HG03066 (cell line): Measurements from ENCODE around the gene WWC2.
"Not testable (repeated sequence)": the region's sequence is repeated elsewhere in the genome, so short reads cannot be mapped to it uniquely, and the experiment has no call there.

Source experiments
- ATAC-seq: cut with Tn5 transposase; IDR thresholded peaks from one replicate; pipeline ENCODE4 v1.9.1; 2021; ENCODE audit warnings: low read depth; ENCODE audit not compliant: unreplicated experiment

The WWC2 gene

GRCh38 chr4:183139972-183140570 is 41.0 kb downstream of the WWC2 start:
- ATAC-seq, result no peak

GRCh38 chr4:183140911-183141320 is 41.9 kb downstream of the WWC2 start:
- no peak for ATAC-seq

GRCh38 chr4:183141997-183142396 is 42.9 kb downstream of the WWC2 start:
- ATAC-seq, result no peak

GRCh38 chr4:183142571-183143550 is 43.8 kb downstream of the WWC2 start:
- no peak for ATAC-seq

- no peak for ATAC-seq
Observed at GRCh38 chr4:183144787-183145186, 45.7 kb downstream of the WWC2 start.

GRCh38 chr4:183145773-183146172 is 46.7 kb downstream of the WWC2 start:
- no peak for ATAC-seq

GRCh38 chr4:183146478-183146877 is 47.4 kb downstream of the WWC2 start:
- no peak for ATAC-seq

GRCh38 chr4:183147196-183147595 is 48.1 kb downstream of the WWC2 start:
- ATAC-seq, result no peak

- no peak for ATAC-seq
Observed at GRCh38 chr4:183147983-183148382, 48.9 kb downstream of the WWC2 start.

- ATAC-seq, result no peak
Observed at GRCh38 chr4:183149616-183150539, 50.8 kb downstream of the WWC2 start.

GRCh38 chr4:183150664-183151063 is 51.6 kb downstream of the WWC2 start:
- not testable (repeated sequence) for ATAC-seq

- ATAC-seq, result not testable (repeated sequence)
Observed at GRCh38 chr4:183152232-183152631, 53.2 kb downstream of the WWC2 start.

GRCh38 chr4:183153190-183153916 is 54.3 kb downstream of the WWC2 start:
- ATAC-seq, result no peak

GRCh38 chr4:183154701-183155391 is 55.8 kb downstream of the WWC2 start:
- ATAC-seq, result no peak

- ATAC-seq, result no peak
Observed at GRCh38 chr4:183155450-183156184, 56.6 kb downstream of the WWC2 start.

- no peak for ATAC-seq
Observed at GRCh38 chr4:183157215-183157614, 58.2 kb downstream of the WWC2 start.

- ATAC-seq, result no peak
Observed at GRCh38 chr4:183158062-183158461, 59.0 kb downstream of the WWC2 start.

GRCh38 chr4:183161630-183162029 is 62.6 kb downstream of the WWC2 start:
- no peak for ATAC-seq

- no peak for ATAC-seq
Observed at GRCh38 chr4:183163135-183163534, 64.1 kb downstream of the WWC2 start.
